ENCODE measurements around the gene BCL2L13.
"Not testable (repeated sequence)": the region's sequence is repeated elsewhere in the genome, so short reads cannot be mapped to it uniquely, and the experiment has no call there.

The BCL2L13 gene

GRCh38 chr22:17732251-17732854 lies 93.8 kb downstream of the BCL2L13 start:
- DNase-seq, result no peak

DNA sequence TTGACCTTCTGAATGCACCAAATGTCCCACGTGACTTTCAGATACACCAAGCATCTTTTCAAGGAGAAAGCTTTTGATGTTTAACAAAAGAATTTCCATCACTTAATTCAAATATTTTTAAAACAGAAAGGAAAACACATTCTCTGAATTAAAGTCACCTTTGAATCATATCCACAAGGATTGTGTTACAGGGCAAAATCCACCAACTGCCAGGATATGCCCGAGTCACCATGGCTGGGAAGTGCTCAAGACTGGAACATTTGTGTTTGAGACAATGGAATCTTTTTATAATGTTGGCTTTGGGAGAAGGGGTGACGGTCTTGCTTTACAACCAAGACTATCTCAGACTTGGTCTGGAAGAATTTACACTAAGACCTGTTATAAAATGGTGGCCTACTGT lies 94.9 kb downstream of the BCL2L13 start:
- no peak for DNase-seq

GRCh38 chr22:17734187-17734586 lies 95.6 kb downstream of the BCL2L13 start:
- no peak for DNase-seq

DNA sequence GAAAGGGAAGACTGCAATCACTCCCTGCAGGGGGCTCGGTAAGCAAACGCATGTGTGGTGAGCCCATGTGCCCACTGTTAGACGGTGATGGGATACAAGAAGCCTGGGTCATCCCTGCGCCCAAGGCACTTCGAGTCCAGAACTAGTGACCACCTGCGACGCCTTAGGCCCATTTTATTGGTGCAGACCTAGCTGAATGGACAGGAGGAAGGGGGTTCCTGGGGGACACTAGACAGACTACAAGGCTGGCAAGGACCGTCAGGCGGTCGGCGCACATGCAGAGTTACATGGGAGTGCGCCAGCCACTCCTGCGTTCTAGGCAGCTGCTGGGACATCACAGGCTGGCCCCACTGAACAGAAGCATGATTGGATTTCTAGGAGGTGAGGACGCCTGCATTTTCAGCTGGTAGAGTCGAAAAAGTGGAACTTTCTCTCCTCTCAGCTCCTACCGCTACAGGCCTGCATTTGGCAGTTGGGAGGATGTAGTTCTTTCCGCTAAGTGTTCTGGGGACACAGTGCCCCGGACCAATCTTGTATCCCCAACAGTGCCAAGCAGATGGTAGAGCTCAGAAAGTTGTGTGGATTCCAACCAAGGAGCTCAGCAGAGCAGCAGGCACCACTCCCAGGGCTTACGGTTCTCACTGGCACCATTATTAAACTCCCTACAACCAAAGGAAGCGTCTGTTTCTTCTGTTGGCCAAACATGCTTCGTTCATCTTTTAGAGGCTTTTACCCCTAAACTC lies 100.0 kb downstream of the BCL2L13 start:
- no peak for DNase-seq

- no peak for DNase-seq
These were observed 100.8 kb downstream of the BCL2L13 start for GRCh38 chr22:17739196-17739975.

DNA sequence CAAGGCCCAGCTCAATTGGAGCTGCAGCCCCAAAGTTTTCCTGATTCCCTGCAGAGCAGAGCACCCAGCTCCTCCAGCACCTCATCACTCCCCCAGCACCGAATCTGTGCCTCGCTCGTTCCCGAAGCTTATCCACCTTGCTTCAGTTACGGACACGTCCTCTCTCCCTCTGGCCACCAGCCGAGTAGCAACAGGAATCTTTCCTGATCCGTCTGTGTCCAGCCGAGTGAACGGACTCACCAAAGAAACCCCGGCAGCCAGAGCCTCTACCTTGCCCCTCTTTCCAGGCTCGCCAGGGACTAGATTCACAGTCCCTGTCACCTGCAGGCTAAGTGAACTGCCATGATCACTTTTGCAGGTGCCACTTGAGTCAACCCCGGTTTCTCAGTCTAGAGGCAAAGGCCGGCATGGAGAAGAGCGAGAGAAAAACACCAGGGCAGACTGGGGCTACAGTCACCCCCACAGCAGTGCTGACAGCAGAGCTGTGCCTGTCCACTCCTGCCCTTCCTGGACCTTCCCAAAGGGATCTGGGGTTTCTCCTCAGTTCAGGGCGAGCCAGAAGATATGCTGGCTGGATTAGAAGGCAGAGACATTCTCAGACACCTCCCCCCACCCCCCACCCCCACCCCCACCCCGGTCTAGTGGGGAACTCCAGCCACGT lies 103.4 kb downstream of the BCL2L13 start:
- no peak for DNase-seq

DNA sequence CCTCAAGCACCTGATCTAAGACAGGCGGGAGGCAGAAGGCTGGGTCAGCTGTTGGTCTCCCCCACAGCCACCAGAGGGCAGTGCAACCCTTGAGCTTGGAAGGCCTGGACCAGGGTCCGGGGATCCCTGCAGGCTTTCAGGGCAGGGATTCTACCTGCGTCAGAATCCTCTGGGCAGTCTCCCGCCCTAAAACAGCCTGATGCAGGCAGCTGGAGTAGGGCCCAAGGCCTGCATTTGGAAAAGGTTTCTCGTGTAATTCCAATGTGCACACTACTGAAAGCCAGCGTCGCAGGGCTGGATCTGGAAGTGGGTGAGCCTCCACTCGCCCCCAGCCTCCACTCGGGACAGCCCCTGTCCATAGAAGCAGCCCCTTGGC lies 104.0 kb downstream of the BCL2L13 start:
- peak; percentile 70 for DNase-seq

GRCh38 chr22:17743661-17744411 lies 105.3 kb downstream of the BCL2L13 start:
- DNase-seq, result no peak

DNA sequence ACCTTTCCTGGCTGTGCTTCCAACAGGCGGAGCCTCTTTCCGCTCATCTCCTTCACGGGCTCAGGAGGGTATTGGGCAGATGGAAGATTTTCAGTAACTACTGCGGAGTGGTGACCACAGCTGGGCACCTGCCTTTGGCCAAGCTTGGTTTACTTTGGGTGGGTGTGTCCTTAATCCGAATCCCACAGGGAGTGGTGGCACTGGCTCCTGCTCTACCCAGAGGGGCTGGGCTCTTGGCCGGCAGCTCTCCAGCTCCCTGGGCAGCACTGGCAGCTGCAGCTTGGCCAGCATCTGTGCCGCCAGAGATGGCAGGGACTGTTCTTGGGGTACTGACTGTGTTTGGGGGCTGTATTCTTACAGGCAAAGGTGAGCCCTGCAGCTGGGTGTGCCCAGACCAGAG lies 105.9 kb downstream of the BCL2L13 start:
- no peak for DNase-seq

DNA sequence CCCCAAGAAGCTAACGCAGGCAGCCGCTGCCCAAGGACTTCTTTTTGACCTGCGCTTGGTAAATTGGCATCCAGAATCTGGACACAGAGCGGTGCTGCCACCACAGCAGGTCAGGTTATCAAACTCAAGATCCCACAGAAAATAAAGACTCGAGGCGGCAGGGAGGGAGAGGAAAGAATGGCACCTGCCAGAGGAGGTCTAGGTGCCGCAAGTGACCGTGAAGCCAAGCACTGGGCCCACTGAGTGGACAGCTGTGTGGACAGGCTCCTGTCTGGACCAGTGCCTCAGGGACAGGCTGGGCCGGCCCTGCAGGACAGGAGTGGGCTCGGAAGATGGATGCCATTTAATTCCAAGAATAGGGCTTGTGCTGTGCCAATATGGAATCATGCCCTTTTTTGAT lies 108.4 kb downstream of the BCL2L13 start:
- DNase-seq, result no peak

DNA sequence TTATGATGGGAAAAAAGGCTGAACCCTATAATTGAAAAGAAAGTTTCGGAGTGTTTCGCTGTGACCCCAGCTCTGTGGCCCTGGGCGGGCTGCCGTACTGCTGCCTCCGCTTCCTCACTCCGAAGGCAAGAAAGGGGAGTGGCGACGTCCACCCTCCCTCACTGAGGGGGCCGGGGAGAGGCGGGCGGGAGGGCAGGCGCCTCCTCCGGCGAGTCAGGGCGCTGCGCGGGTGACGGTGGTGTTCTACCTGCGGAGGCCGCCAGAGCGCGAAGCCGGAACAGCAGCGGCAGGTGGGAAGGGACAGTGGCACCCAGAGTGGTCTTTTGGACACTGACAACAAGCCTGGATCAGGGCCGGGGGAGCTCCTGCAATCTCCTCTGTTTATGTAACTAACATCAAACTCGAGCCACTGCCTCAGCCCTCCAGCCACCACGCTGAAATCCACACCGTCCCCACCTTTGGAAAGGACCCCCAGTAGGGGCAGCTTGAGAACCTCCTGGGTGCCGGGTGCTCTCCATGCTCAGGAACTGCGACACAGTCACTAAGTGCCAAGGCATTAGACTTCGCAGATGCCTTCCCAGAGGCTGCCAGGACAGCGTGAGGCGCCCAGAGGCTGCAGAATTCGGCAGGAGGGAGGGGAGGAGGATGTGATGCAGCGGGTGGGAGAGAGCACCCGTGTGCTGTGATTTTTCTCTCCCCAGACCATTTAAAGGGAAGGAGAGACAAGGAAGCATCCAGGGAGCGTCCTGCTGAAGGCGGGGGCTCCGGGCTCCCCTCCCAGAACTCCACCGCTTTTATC lies 110.2 kb downstream of the BCL2L13 start:
- DNase-seq, result no peak

GRCh38 chr22:17749605-17750395 lies 111.2 kb downstream of the BCL2L13 start:
- no peak for DNase-seq

DNA sequence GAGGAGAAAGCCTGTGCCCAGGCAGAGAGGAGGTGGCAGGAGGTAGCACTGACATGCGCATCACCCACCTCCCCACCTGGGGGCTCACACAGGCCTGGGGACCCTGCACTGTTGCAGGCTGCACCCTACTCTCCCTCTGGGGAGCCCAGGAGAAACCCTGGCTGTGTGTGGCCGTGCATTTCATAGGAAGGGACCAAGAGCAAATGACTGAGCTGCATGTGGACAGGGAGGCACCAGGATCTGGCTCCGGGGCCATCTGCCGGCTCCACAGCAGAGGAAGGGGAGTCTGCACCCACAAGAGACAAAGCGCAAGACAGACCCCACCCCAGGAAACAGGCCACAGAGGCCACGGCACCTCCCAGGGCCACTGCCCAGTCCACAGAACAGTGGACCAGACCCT lies 113.0 kb downstream of the BCL2L13 start:
- DNase-seq, result no peak

DNA sequence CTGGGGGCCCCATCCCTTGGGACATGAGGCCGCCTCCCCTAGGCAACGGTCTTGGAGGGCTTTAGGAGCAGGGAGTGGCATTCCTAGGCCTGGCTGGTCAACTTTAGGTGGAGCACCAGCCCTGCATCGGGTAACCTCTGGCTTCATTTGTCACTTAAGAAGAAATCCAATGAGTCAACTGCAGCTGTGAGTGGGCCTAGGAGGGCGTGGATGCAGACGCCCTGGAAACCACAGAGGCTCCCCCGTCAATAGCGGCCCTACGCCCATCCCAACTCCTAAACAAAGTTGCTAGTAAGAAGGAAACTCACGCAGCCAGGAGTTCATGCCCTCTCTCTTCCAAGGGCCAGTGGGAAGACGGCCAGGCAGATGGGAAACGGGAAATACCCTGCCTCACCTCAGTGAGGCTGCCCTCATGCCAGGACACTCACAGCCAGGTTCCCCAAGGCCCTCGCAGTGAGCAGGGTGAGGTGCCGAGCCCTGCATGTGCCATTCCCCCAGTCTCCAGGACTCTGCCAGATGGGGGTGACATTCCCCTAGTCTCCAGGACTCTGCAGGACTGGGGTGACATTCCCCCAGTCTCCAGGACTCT lies 114.9 kb downstream of the BCL2L13 start:
- DNase-seq, result no peak

DNA sequence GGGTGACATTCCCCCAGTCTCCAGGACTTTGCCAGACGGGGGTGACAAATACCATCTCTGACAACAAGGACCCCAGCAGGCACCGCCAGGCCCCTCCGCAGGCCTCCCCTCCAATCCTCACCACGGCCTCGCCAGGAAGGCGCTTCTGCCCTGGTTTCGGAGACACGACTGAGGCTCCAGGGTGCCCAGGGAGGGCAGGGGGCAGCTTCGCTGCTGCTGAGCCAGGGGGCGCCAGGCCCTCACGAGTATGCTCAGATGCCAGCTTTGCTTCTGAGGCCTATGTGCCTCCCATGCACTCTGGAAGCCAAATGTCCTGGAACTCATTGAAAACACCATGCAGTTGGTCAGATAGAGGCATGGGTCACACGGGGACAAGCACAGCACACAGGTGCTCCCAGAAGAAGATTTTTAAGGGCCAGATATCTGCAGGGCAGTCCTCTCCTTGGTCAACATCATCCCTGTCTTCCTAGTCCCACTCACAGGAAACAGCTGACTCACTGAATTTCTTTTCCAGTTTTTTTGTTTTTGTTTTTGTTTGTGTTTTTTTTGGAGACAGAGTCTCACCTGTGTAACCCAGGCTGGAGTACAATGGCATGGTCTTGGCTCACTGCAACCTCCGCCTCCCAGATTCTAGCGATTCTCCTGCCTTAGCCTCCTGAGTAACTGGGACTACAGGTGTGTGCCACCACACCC lies 115.8 kb downstream of the BCL2L13 start:
- peak; percentile 29 for DNase-seq

DNA sequence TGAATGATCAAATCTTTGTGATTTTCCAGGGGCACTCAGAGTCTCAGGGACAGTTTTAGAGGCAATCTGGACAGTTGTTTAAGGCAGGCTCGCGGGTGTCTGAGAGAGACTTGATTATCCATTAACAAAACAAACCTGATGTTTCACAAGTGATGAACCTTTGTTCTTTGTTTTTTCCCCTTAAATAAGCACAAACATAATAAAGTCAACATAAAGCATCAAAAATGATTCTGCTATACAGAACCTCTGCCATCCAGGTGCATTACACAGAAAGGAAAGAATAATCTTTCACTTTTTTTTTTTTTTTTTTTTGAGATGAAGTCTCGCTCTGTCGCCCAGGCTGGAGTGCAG lies 122.6 kb downstream of the BCL2L13 start:
- DNase-seq, result no peak

- DNase-seq, result not testable (repeated sequence)
These were observed 124.9 kb downstream of the BCL2L13 start for GRCh38 chr22:17763442-17763841.

- DNase-seq, result no peak
These were observed 125.5 kb downstream of the BCL2L13 start for GRCh38 chr22:17764036-17764435.

DNA sequence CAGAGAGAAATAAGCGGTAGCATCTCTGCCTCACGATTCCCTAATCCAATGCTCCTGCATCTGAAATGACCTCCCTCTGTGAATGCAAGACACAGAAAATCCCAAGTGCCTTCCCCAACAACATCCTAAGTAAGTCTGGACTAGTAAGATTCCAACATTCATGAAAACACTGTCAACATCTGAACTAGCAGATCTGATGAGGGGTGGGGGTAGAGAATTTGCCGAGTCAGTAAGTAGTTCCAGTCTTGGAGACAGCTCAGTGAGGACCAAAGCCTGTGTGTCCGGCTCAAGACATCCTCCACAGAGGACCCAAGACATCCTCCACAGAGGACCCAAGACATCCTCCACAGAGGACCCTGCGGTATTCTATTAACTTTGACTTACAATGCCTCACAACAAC lies 126.3 kb downstream of the BCL2L13 start:
- not testable (repeated sequence) for DNase-seq
